Mucosa of descending colon (tissue), 3 donors: ENCODE measurements around the gene ZC4H2. TPM values are rescaled to one million over a fixed set of nuclear protein-coding genes. Genes with fewer than 3 reads are reported as not detected.
"Not testable (repeated sequence)": the region's sequence is repeated elsewhere in the genome, so short reads cannot be mapped to it uniquely, and the experiment has no call there.

Source experiments
- ATAC-seq: fragments of 200-7000 bp; cut with Tn5 transposase; one replicate; pipeline ENCODE4 v1.9.1; 2020; ENCODE audit warnings: mild to moderate bottlenecking, moderate library complexity
- DNase-seq, 3 donors: peaks; one replicate each; pipeline ENCODE4 v3.0.0-alpha.2; 2020
- H3K36me3 ChIP-seq: fragments of 200-600 bp; one replicate; pipeline ENCODE4 v1.8.0; 2021; ENCODE audit warnings: low read depth, mild to moderate bottlenecking
- H3K4me1 ChIP-seq: fragments of 200-600 bp; one replicate; pipeline ENCODE4 v1.8.0; 2021; ENCODE audit warnings: low read depth, mild to moderate bottlenecking
- H3K4me3 ChIP-seq: fragments of 200-600 bp; one replicate; pipeline ENCODE4 v1.8.0; 2021; ENCODE audit warnings: mild to moderate bottlenecking
- H3K9me3 ChIP-seq: fragments of 200-600 bp; one replicate; pipeline ENCODE4 v1.8.0; 2021; ENCODE audit warnings: mild to moderate bottlenecking
- CTCF ChIP-seq: fragments of 200-600 bp; IDR thresholded peaks from one replicate; pipeline ENCODE4 v1.8.0; 2022; ENCODE audit warnings: antibody characterized with exemption, mild to moderate bottlenecking
- intact Hi-C, 2 donors: fragments of 100-400 bp; cut with DNase I in 1 of 2; cut with micrococcal nuclease in 1 of 2; formaldehyde crosslinking; loops; one replicate each; pipeline versions ENCODE4 v1.11.0 to v1.11.1; 2022; cut with DNase I, micrococcal nuclease
- total RNA-seq, 3 donors: library from RNA; stranded (reverse); fragmentation: NEBNext Ultra II Directional in 2 of 3; extraction: Animal tissue kit (Norgen Biotek cat#: 25700) in 2 of 3; gene quantifications; one replicate each; pipeline versions ENCODE4 v1.2.1 to v1.2.4, GENCODE V29; 2021 to 2023
- donor health status: DM: no; HTN: no; CAD: no; lungs with moderate emphysema.
- donor health status: DM: no; HTN: no; CAD: no.
- donor health status: DM: no; HTN: yes; CAD: no.

Gene ZC4H2
- total RNA-seq, 3 donors from 2014 or later = 7.2 to 15.0 (median 9.6) TPM

GRCh38 chrX:64908121-64908520 lies 68.1 kb downstream of the ZC4H2 start:
- Histone ChIP-seq H3K4me1 (no peaks in the 10 kb centered on the region), H3K36me3 (no peaks in the 10 kb centered on the region), H3K9me3 (no peaks in the 10 kb centered on the region), H3K4me3 (no peak overlapping the region)
- TF ChIP-seq CTCF = no peak
- intact Hi-C loops = no loop called here
- peak in 2 of 3 donors; percentile 3 to 21 for DNase-seq
- ATAC-seq = no peak

GRCh38 chrX:64894454-64895038 lies 81.7 kb downstream of the ZC4H2 start:
- Histone ChIP-seq H3K36me3 (no peaks in the 10 kb centered on the region), H3K4me1 (no peaks in the 10 kb centered on the region), H3K9me3 (no peaks in the 10 kb centered on the region), H3K4me3 (no peak overlapping the region)
- intact Hi-C loops = no loop called here
- peak; percentile 26 for TF ChIP-seq CTCF
- ATAC-seq (peak; percentile 81), DNase-seq (peak in 2 of 3 donors; percentile 50 to 58)

GRCh38 chrX:64885850-64886249 lies 90.4 kb downstream of the ZC4H2 start:
- H3K4me1 ChIP-seq = no peaks in the 10 kb centered on the region
- no peaks in the 10 kb centered on the region for H3K36me3 ChIP-seq
- ATAC-seq = peak; percentile 57
- H3K4me3 ChIP-seq = no peak overlapping the region
- no peak for TF ChIP-seq CTCF
- H3K9me3 ChIP-seq = no peaks in the 10 kb centered on the region
- intact Hi-C loops = no loop called here
- peak in 1 of 3 donors; percentile 9 for DNase-seq

- H3K4me3 ChIP-seq, H3K9me3 ChIP-seq, ATAC-seq, H3K4me1 ChIP-seq, DNase-seq, intact Hi-C loops, H3K36me3 ChIP-seq: not testable (repeated sequence)
These were observed 97.5 kb downstream of the ZC4H2 start for GRCh38 chrX:64878709-64879108.

GRCh38 chrX:64867217-64867616 lies 109.0 kb downstream of the ZC4H2 start:
- intact Hi-C loops = no loop called here
- no peaks in the 10 kb centered on the region for H3K4me1 ChIP-seq
- no peak for ATAC-seq
- DNase-seq = no peak
- H3K9me3 ChIP-seq = peaks cover 5% of the 10 kb centered on the region
- H3K36me3 ChIP-seq = no peaks in the 10 kb centered on the region
- no peak overlapping the region for H3K4me3 ChIP-seq
- TF ChIP-seq CTCF = no peak

Other genes with a start within 250 kb of the ZC4H2 start
- 1 to 10 TPM; 2.5 to 4.5 (median 3.8) TPM for gene ZC3H12B, start 58.4 kb upstream of the ZC4H2 start, total RNA-seq